ENCODE measurements around the gene TNF. TPM values are rescaled to one million over a fixed set of nuclear protein-coding genes. Genes with fewer than 3 reads are reported as not detected.

Gene TNF
- total RNA-seq, 1 experiment from 2014 or later: not detected

- no peak overlapping the region for H3K4me2 ChIP-seq (ENCODE audit: insufficient read depth, insufficient read length, low read length)
- H2AK5ac ChIP-seq (ENCODE audit: insufficient read length, low read length): no peak overlapping the region
- H3K79me2 ChIP-seq (ENCODE audit: insufficient read depth, low read length): no peaks in the 10 kb centered on the region
- no peaks in the 10 kb centered on the region for H4K20me1 ChIP-seq (ENCODE audit: control insufficient read depth, insufficient read depth, insufficient read length)
- H3K4ac ChIP-seq (ENCODE audit: low read depth, low read length): no peak overlapping the region
- no peak overlapping the region for H2BK120ac ChIP-seq (ENCODE audit: low read depth, low read length, poor library complexity, severe bottlenecking)
- no peaks in the 10 kb centered on the region for H3K36me3 Mint-ChIP-seq (ENCODE audit: insufficient read depth in 1 of 3, low read depth in 3 of 3)
- no peak overlapping the region for H3K27ac ChIP-seq (ENCODE audit: insufficient read length, low read depth, low read length)
- H2BK5ac ChIP-seq (ENCODE audit: insufficient read length, low read length): no peak overlapping the region
- no CpG with 5 or more reads among the region's 2 CpGs for WGBS (ENCODE audit: extremely low coverage, insufficient read length, low lambda C conversion rate)
- H3K27ac Mint-ChIP-seq: no peak overlapping the region
- no peaks in the 10 kb centered on the region for H3K23me2 ChIP-seq (ENCODE audit: insufficient read length, low read depth, low read length, poor library complexity, severe bottlenecking)
- H4K91ac ChIP-seq (ENCODE audit: insufficient read length, low read depth, low read length): no peak overlapping the region
- H3K4me1 Mint-ChIP-seq: peaks cover 11 to 18% of the 10 kb centered on the region in 2 experiments
- no peak overlapping the region for H2BK20ac ChIP-seq (ENCODE audit: low read depth, low read length, poor library complexity, severe bottlenecking)
- no peak overlapping the region for H3K23ac ChIP-seq (ENCODE audit: insufficient read length, low read depth, low read length)
- no peak overlapping the region for H4K5ac ChIP-seq (ENCODE audit: insufficient read length, low read depth, low read length)
- H3K27me3 ChIP-seq (ENCODE audit: insufficient read depth, low read length): no peaks in the 10 kb centered on the region
- no peak overlapping the region for H3K9ac ChIP-seq (ENCODE audit: extremely low read depth, insufficient read length, low read length)
- no peak overlapping the region for H2BK12ac ChIP-seq (ENCODE audit: insufficient read length, low read depth, low read length)
- no peaks in the 10 kb centered on the region for H3K79me1 ChIP-seq (ENCODE audit: insufficient read depth, low read depth, low read length, poor library complexity, severe bottlenecking)
- no peak overlapping the region for H3T11ph ChIP-seq (ENCODE audit: low read length)
- no peak overlapping the region for H3K14ac ChIP-seq (ENCODE audit: insufficient read depth, low read length)
- H3K4me1 ChIP-seq (ENCODE audit: insufficient read depth, low read length): no peaks in the 10 kb centered on the region; the same call in 1 of the 2 replicates
- H3K56ac ChIP-seq (ENCODE audit: insufficient read length, low read depth, low read length): no peak overlapping the region
- H4K8ac ChIP-seq (replicated peaks; ENCODE audit: insufficient read length, low read depth, low read length): no peak overlapping the region
- no peak overlapping the region for H2AFZ ChIP-seq (ENCODE audit: low read length)
- no peak overlapping the region for H3K4me3 Mint-ChIP-seq
- no peak overlapping the region for H2BK15ac ChIP-seq (ENCODE audit: low read depth, low read length)
- no peaks in the 10 kb centered on the region; a peak in 1 of 5 replicates for H3K9me3 Mint-ChIP-seq
- no peaks in the 10 kb centered on the region for H3K9me3 ChIP-seq (ENCODE audit: control insufficient read depth, low read depth, low read length)
- no peak for DNase-seq
- TF ChIP-seq CTCF (conservative IDR thresholded peaks at IDR 0.05): peak; percentile 64
- no peak overlapping the region for H3K18ac ChIP-seq (ENCODE audit: insufficient read length, low read depth, low read length)
- no peaks in the 10 kb centered on the region; the same call in 1 of the 2 replicates for H3K27me3 Mint-ChIP-seq (ENCODE audit: low read depth)
Observed at GRCh38 chr6:31597006-31597405, 21.6 kb downstream of the TNF start.
